Posterior cingulate gyrus (tissue), 11 donors: ENCODE results near the gene FNDC11.
"Not testable (repeated sequence)": the region's sequence is repeated elsewhere in the genome, so short reads cannot be mapped to it uniquely, and the experiment has no call there.

Experiments used
- DNase-seq, 10 donors: peaks; one replicate each; pipeline versions ENCODE4 v3.0.0 to v3.0.0-alpha.2; 2020 to 2021; ENCODE audit warnings: mixed read lengths in 3 of 10
- intact Hi-C: fragments of 100-400 bp; cut with DNase I; formaldehyde crosslinking; loops from one replicate; pipeline ENCODE4 v1.15.1; 2023

FNDC11 gene

GRCh38 chr20:63563225-63563935, 9.4 kb downstream of the FNDC11 start:
- DNase-seq = no peak
- intact Hi-C loops = no loop called here

GRCh38 chr20:63564036-63564810, 10.3 kb downstream of the FNDC11 start:
- no peak for DNase-seq
- intact Hi-C loops = no loop called here

GRCh38 chr20:63565021-63565698, 11.2 kb downstream of the FNDC11 start:
- intact Hi-C loops = no loop called here
- no peak for DNase-seq

GRCh38 chr20:63565699-63566335, 11.9 kb downstream of the FNDC11 start:
- intact Hi-C loops = no loop called here

GRCh38 chr20:63566395-63567135, 12.6 kb downstream of the FNDC11 start:
- DNase-seq = no peak
- intact Hi-C loops = no loop called here

More at GRCh38 chr20:63565699-63566335, 11.9 kb downstream of the FNDC11 start:
- DNase-seq = no peak

- DNase-seq = no peak
- intact Hi-C loops = no loop called here
Measured at GRCh38 chr20:63567136-63567385, 13.1 kb downstream of the FNDC11 start.

- intact Hi-C loops = no loop called here
- DNase-seq = peak in 1 of 10 donors; percentile 20
Measured at GRCh38 chr20:63567386-63568169, 13.6 kb downstream of the FNDC11 start.

- intact Hi-C loops = no loop called here
- DNase-seq = no peak
Measured at GRCh38 chr20:63568170-63568981, 14.4 kb downstream of the FNDC11 start.

- DNase-seq = no peak
- intact Hi-C loops = no loop called here
Measured at GRCh38 chr20:63568986-63569949, 15.3 kb downstream of the FNDC11 start.

- no peak for DNase-seq
- intact Hi-C loops = no loop called here
Measured at GRCh38 chr20:63570281-63571086, 16.5 kb downstream of the FNDC11 start.

GRCh38 chr20:63571087-63571478, 17.1 kb downstream of the FNDC11 start:
- intact Hi-C loops, DNase-seq: not testable (repeated sequence)

GRCh38 chr20:63572071-63572787, 18.3 kb downstream of the FNDC11 start:
- DNase-seq = no peak
- intact Hi-C loops = no loop called here

- intact Hi-C loops = no loop called here
- no peak for DNase-seq
Measured at GRCh38 chr20:63572788-63573646, 19.1 kb downstream of the FNDC11 start.

GRCh38 chr20:63573647-63574131, 19.7 kb downstream of the FNDC11 start:
- no peak for DNase-seq
- intact Hi-C loops = no loop called here
